Cardiac septum (tissue), 1 donor: Measurements from ENCODE around the gene CD300H. TPM values are rescaled to one million over a fixed set of nuclear protein-coding genes. Genes with fewer than 3 reads are reported as not detected.

Experiments used
- DNase-seq: peaks from one replicate; pipeline ENCODE4 v3.0.0-alpha.2; 2020; ENCODE audit warnings: low spot score
- intact Hi-C: fragments of 100-400 bp; cut with DNase I; formaldehyde crosslinking; loops from one replicate; pipeline ENCODE4 v1.14.0; 2022
- long read RNA-seq: library from polyadenylated mRNA; unstranded; transcript quantifications from one replicate; pipeline ENCODE4 v2.0.0, GENCODE V29; 2021
- total RNA-seq: library from RNA; stranded (reverse); fragmentation: NEBNext Ultra II Directional; extraction: Animal tissue kit (Norgen Biotek cat#: 25700); gene quantifications from one replicate; pipeline ENCODE4 v1.2.1, GENCODE V29; 2021
- donor health status: DM: no; HTN: no; CAD: no.

Gene CD300H
- not detected for total RNA-seq
- long read RNA-seq = 0 reads

GRCh38 chr17:74567397-74567796 is at the start of gene CD300H:
CD300H (minus strand) TSS chr17:74567509.
- intact Hi-C loops = loop anchor here (10.0 kb wide), 1 partner anchor 167 kb away; the partner anchor contains the start of gene RAB37
- DNase-seq = no peak

- no peak for DNase-seq
- intact Hi-C loops = no loop called here
These were observed 49.4 kb upstream of the CD300H start for GRCh38 chr17:74616696-74617095.

GRCh38 chr17:74612046-74612445 is 44.7 kb upstream of the CD300H start:
- intact Hi-C loops = no loop called here
- no peak for DNase-seq

- intact Hi-C loops = no loop called here
- DNase-seq = no peak
These were observed 42.8 kb upstream of the CD300H start for GRCh38 chr17:74610108-74610507.

- DNase-seq = no peak
- intact Hi-C loops = no loop called here
These were observed 41.2 kb upstream of the CD300H start for GRCh38 chr17:74608511-74608910.

GRCh38 chr17:74607221-74607620 is 39.9 kb upstream of the CD300H start:
- intact Hi-C loops = no loop called here
- DNase-seq = no peak

- DNase-seq = no peak
- intact Hi-C loops = no loop called here
These were observed 38.7 kb upstream of the CD300H start for GRCh38 chr17:74606050-74606449.

GRCh38 chr17:74605361-74605760 is 38.1 kb upstream of the CD300H start:
- DNase-seq = no peak
- intact Hi-C loops = no loop called here

- intact Hi-C loops = no loop called here
- no peak for DNase-seq
These were observed 37.5 kb upstream of the CD300H start for GRCh38 chr17:74604761-74605160.

- no peak for DNase-seq
- intact Hi-C loops = no loop called here
These were observed 36.9 kb upstream of the CD300H start for GRCh38 chr17:74604200-74604599.

GRCh38 chr17:74603746-74604145 is 36.4 kb upstream of the CD300H start:
- intact Hi-C loops = no loop called here
- DNase-seq = no peak

- intact Hi-C loops = no loop called here
- DNase-seq = no peak
These were observed 35.8 kb upstream of the CD300H start for GRCh38 chr17:74603037-74603635.

- intact Hi-C loops = no loop called here
- no peak for DNase-seq
These were observed 34.7 kb upstream of the CD300H start for GRCh38 chr17:74601944-74602572.

- intact Hi-C loops = no loop called here
- no peak for DNase-seq
These were observed 32.2 kb upstream of the CD300H start for GRCh38 chr17:74599448-74599939.

- intact Hi-C loops = no loop called here
- DNase-seq = no peak
These were observed 31.7 kb upstream of the CD300H start for GRCh38 chr17:74599023-74599399.

- DNase-seq = no peak
These were observed 31.2 kb upstream of the CD300H start for GRCh38 chr17:74598346-74599022.

GRCh38 chr17:74597069-74597790 is 29.9 kb upstream of the CD300H start:
- intact Hi-C loops = no loop called here
- DNase-seq = no peak

More at GRCh38 chr17:74598346-74599022, 31.2 kb upstream of the CD300H start:
- intact Hi-C loops = no loop called here

GRCh38 chr17:74595037-74595750 is 27.9 kb upstream of the CD300H start:
- intact Hi-C loops = no loop called here
- DNase-seq = no peak

GRCh38 chr17:74592087-74592990 is 25.0 kb upstream of the CD300H start, which contains the start of gene CD300LD:
CD300LD (minus strand) TSS chr17:74592283; CDS start chr17:74592202, 81 bp downstream.
- intact Hi-C loops = no loop called here
- no peak for DNase-seq
